Retinal pigment epithelial cell (primary cell): ENCODE data around the gene ZNF860.

Experiments
- DNase-seq: peaks from one replicate; pipeline ENCODE4 v3.0.0-alpha.2; 2010; ENCODE audit warnings: low read depth
- H3K4me3 ChIP-seq: 2 replicates; pipeline ENCODE4 v1.5.1; 2011; ENCODE audit warnings: mild to moderate bottlenecking, low read length, control low read depth, moderate library complexity
- CTCF ChIP-seq: conservative IDR thresholded peaks from 2 replicates; pipeline ENCODE4 v1.5.1; 2011; ENCODE audit warnings: low read depth, low read length, control low read depth, inconsistent platforms

Gene ZNF860

GRCh38 chr3:31959951-31960792, 21.4 kb upstream of the ZNF860 start:
- no peak for DNase-seq
- peak overlapping the region; percentile 23 for H3K4me3 ChIP-seq
- no peak for TF ChIP-seq CTCF

- no peak for TF ChIP-seq CTCF
- no peak overlapping the region for H3K4me3 ChIP-seq
- no peak for DNase-seq
Observed at GRCh38 chr3:31960793-31961431, 20.6 kb upstream of the ZNF860 start.

- H3K4me3 ChIP-seq: no peak overlapping the region
- DNase-seq: no peak
- TF ChIP-seq CTCF: no peak
Observed at GRCh38 chr3:31962801-31963205, 18.7 kb upstream of the ZNF860 start.

- no peak for TF ChIP-seq CTCF
- H3K4me3 ChIP-seq: no peak overlapping the region
- DNase-seq: no peak
Observed at GRCh38 chr3:31966978-31967591, 14.5 kb upstream of the ZNF860 start.

- H3K4me3 ChIP-seq: no peak overlapping the region
- no peak for DNase-seq
Observed at GRCh38 chr3:31967592-31967991, 14.0 kb upstream of the ZNF860 start.

GRCh38 chr3:31968369-31968926, 13.1 kb upstream of the ZNF860 start:
- TF ChIP-seq CTCF: no peak
- peak overlapping the region; percentile 0 for H3K4me3 ChIP-seq
- DNase-seq: no peak

More at GRCh38 chr3:31967592-31967991, 14.0 kb upstream of the ZNF860 start:
- no peak for TF ChIP-seq CTCF
